Liver (tissue), 10 donors: ENCODE measurements around the gene ZNF143. TPM values are rescaled to one million over a fixed set of nuclear protein-coding genes. Genes with fewer than 3 reads are reported as not detected.

Experiments
- DNase-seq: peaks from one replicate; pipeline ENCODE4 v3.0.0-alpha.2; 2017; ENCODE audit warnings: low spot score
- H3K27ac ChIP-seq, 2 donors: one replicate each; pipeline ENCODE4 v1.7.0; 2013; ENCODE audit warnings: inconsistent platforms in 2 of 2, low read length in 2 of 2, control low read depth in 1 of 2, low read depth in 1 of 2, mild to moderate bottlenecking in 1 of 2
- H3K27me3 ChIP-seq, 4 donors: one replicate each; pipeline versions ENCODE4 v1.6.1 to v1.7.0; 2013; ENCODE audit warnings: low read length in 3 of 4, inconsistent platforms in 1 of 4, mild to moderate bottlenecking in 1 of 4, moderate library complexity in 1 of 4; ENCODE audit not compliant: control insufficient read depth in 4 of 4, insufficient read depth in 4 of 4
- H3K36me3 ChIP-seq, 4 donors: one replicate each; pipeline versions ENCODE4 v1.6.1 to v1.7.0; 2013; ENCODE audit warnings: low read length in 3 of 4, mild to moderate bottlenecking in 3 of 4, low read depth in 1 of 4, moderate library complexity in 1 of 4; ENCODE audit not compliant: control insufficient read depth in 4 of 4, insufficient read depth in 3 of 4
- H3K4me1 ChIP-seq, 4 donors: one replicate each; pipeline versions ENCODE4 v1.6.1 to v1.7.0; 2013; ENCODE audit warnings: low read length in 3 of 4, mild to moderate bottlenecking in 3 of 4, moderate library complexity in 1 of 4; ENCODE audit not compliant: control insufficient read depth in 4 of 4, insufficient read depth in 4 of 4
- H3K4me3 ChIP-seq, 3 donors: one replicate each; pipeline versions ENCODE4 v1.6.1 to v1.7.0; 2013; ENCODE audit warnings: low read length in 3 of 3, control low read depth in 1 of 3, low read depth in 1 of 3, mild to moderate bottlenecking in 1 of 3
- H3K9ac ChIP-seq, 2 donors: one replicate each; pipeline ENCODE4 v1.7.0; 2013; ENCODE audit warnings: low read length in 2 of 2, mild to moderate bottlenecking in 2 of 2, moderate library complexity in 2 of 2, control low read depth in 1 of 2, low read depth in 1 of 2
- H3K9me3 ChIP-seq, 4 donors: one replicate each; pipeline versions ENCODE4 v1.6.1 to v1.7.0; 2013; ENCODE audit warnings: low read length in 3 of 4; ENCODE audit not compliant: control insufficient read depth in 4 of 4
- EGR1 ChIP-seq, 2 donors: IDR thresholded peaks; 2 replicates each; pipeline ENCODE4 v1.6.1; 2016 to 2018; ENCODE audit warnings: antibody characterized with exemption in 2 of 2, low read depth in 2 of 2
- FOXA1 ChIP-seq: IDR thresholded peaks from 2 replicates; pipeline ENCODE4 v1.6.1; 2016; ENCODE audit warnings: antibody characterized with exemption
- GABPA ChIP-seq, 2 donors: IDR thresholded peaks in 1 of 2; conservative IDR thresholded peaks in 1 of 2; 2 replicates each; pipeline ENCODE4 v1.6.1; 2016; ENCODE audit warnings: antibody characterized with exemption in 2 of 2, mild to moderate bottlenecking in 1 of 2, moderate library complexity in 1 of 2
- HNF4G ChIP-seq: IDR thresholded peaks from 2 replicates; pipeline ENCODE4 v1.6.1; 2016; ENCODE audit warnings: antibody characterized with exemption
- REST ChIP-seq: IDR thresholded peaks from 2 replicates; pipeline ENCODE4 v1.6.1; 2016; ENCODE audit warnings: antibody characterized with exemption, mild to moderate bottlenecking
- RXRA ChIP-seq, 2 donors: IDR thresholded peaks; 2 replicates each; pipeline ENCODE4 v1.6.1; 2017 to 2018; ENCODE audit warnings: antibody characterized with exemption in 2 of 2, mild to moderate bottlenecking in 1 of 2
- TAF1 ChIP-seq: conservative IDR thresholded peaks from 2 replicates; pipeline ENCODE4 v1.6.1; 2016; ENCODE audit warnings: antibody characterized with exemption, mild to moderate bottlenecking
- YY1 ChIP-seq: IDR thresholded peaks from 2 replicates; pipeline ENCODE4 v1.6.1; 2016; ENCODE audit warnings: antibody characterized with exemption, mild to moderate bottlenecking
- ZBTB33 ChIP-seq: IDR thresholded peaks from 2 replicates; pipeline ENCODE4 v1.6.1; 2016; ENCODE audit warnings: antibody characterized with exemption
- WGBS: extraction: QIAGEN DNeasy Blood & Tissue Kit; methylation state at CpG from one replicate; pipeline ENCODE4 v1.1.7; 2013; 5-methylcytosine and 5-hydroxymethylcytosine counted together
- polyA plus RNA-seq, 2 donors: library from polyadenylated mRNA; stranded (reverse) in 1 of 2; unstranded in 1 of 2; fragments of 200-250 nt in 1 of 2; fragments of >200 nt in 1 of 2; fragmentation: Nextera tagmentation in 1 of 2; extraction: Ambion mirVana in 1 of 2; gene quantifications; one replicate each; pipeline versions ENCODE4 v1.2.1 to v1.2.3, GENCODE V29; 2013 to 2015
- small RNA-seq: library from RNA; depleted of rRNA; stranded (forward); fragments of <200 nt; gene quantifications from one replicate; pipeline ENCODE3, GENCODE V24; 2014
- total RNA-seq, 2 donors: library from RNA; depleted of rRNA; stranded (reverse); fragments of >200 nt; gene quantifications; one replicate each; pipeline ENCODE4 v1.2.3, GENCODE V29; 2014
- TF ChIP-seq, protein P1 (sequence below): fragments of 150-350 bp; IDR thresholded peaks from 2 replicates; pipeline ENCODE4 v1.5.1; 2017; ENCODE audit warnings: improper control_type of control experiment, low read depth, low read length; ENCODE audit not compliant: missing input control
- TF ChIP-seq, protein P2 (sequence below): IDR thresholded peaks from 2 replicates; pipeline ENCODE4 v1.6.1; 2016; ENCODE audit warnings: antibody characterized with exemption
- TF ChIP-seq, protein P3 (sequence below): IDR thresholded peaks from 2 replicates; pipeline ENCODE4 v1.6.1; 2016; ENCODE audit warnings: antibody characterized with exemption
- donor health status: healthy.
- donor health status: healthy.
- donor health status: healthy.
- donor health status: healthy.
- donor health status: healthy.

The ZNF143 gene
- total and polyA plus RNA-seq, 4 donors, result 4.3 to 20.4 (median 12.2) TPM

GRCh38 chr11:9576701-9577381 lies 116.0 kb downstream of the ZNF143 start:
- 82% methylated on average over 4 of the region's 4 CpGs for WGBS
- H3K4me1 ChIP-seq, result peaks cover 0 to 10% (median 1%) of the 10 kb centered on the region in 4 donors
- peak overlapping the region; percentile 8 to 13 for H3K27ac ChIP-seq

GRCh38 chr11:9577556-9577955 lies 116.7 kb downstream of the ZNF143 start:
- H3K27ac ChIP-seq, result no peak overlapping the region
- H3K27me3 ChIP-seq, result no peaks in the 10 kb centered on the region
- no peak for TF ChIP-seq HNF4G
- no peak for TF ChIP-seq ZBTB33
- no peak for TF ChIP-seq YY1
- TF ChIP-seq, protein P1, sequence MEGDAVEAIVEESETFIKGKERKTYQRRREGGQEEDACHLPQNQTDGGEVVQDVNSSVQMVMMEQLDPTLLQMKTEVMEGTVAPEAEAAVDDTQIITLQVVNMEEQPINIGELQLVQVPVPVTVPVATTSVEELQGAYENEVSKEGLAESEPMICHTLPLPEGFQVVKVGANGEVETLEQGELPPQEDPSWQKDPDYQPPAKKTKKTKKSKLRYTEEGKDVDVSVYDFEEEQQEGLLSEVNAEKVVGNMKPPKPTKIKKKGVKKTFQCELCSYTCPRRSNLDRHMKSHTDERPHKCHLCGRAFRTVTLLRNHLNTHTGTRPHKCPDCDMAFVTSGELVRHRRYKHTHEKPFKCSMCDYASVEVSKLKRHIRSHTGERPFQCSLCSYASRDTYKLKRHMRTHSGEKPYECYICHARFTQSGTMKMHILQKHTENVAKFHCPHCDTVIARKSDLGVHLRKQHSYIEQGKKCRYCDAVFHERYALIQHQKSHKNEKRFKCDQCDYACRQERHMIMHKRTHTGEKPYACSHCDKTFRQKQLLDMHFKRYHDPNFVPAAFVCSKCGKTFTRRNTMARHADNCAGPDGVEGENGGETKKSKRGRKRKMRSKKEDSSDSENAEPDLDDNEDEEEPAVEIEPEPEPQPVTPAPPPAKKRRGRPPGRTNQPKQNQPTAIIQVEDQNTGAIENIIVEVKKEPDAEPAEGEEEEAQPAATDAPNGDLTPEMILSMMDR, result no peak
- TF ChIP-seq GABPA (IDR thresholded peaks at IDR 0.05 in 1 of 2, conservative IDR thresholded peaks at IDR 0.05 in 1 of 2), result no peak
- no peak for TF ChIP-seq RXRA (IDR thresholded peaks at IDR 0.05)
- TF ChIP-seq, protein P2, sequence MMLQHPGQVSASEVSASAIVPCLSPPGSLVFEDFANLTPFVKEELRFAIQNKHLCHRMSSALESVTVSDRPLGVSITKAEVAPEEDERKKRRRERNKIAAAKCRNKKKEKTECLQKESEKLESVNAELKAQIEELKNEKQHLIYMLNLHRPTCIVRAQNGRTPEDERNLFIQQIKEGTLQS, result no peak
- TF ChIP-seq, protein P3, sequence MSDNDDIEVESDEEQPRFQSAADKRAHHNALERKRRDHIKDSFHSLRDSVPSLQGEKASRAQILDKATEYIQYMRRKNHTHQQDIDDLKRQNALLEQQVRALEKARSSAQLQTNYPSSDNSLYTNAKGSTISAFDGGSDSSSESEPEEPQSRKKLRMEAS, result no peak
- H3K4me1 ChIP-seq, result peaks cover 0 to 4% (median 1%) of the 10 kb centered on the region in 4 donors
- H3K9ac ChIP-seq, result no peak overlapping the region
- 79% methylated on average over 7 of the region's 7 CpGs for WGBS
- DNase-seq, result no peak
- no peaks in the 10 kb centered on the region for H3K9me3 ChIP-seq
- no peak overlapping the region for H3K4me3 ChIP-seq
- H3K36me3 ChIP-seq, result peaks cover 0 to 26% (median 7%) of the 10 kb centered on the region in 4 donors

More at GRCh38 chr11:9576701-9577381, 116.0 kb downstream of the ZNF143 start:
- no peak overlapping the region for H3K4me3 ChIP-seq
- H3K9me3 ChIP-seq, result no peaks in the 10 kb centered on the region
- no peak for DNase-seq
- TF ChIP-seq FOXA1 (no peak), REST (no peak), EGR1 (IDR thresholded peaks at IDR 0.05; ENCODE audit: low read depth in 2 of 2) (no peak), TAF1 (no peak)
- peaks cover 0 to 19% (median 2%) of the 10 kb centered on the region in 4 donors for H3K36me3 ChIP-seq
- H3K9ac ChIP-seq, result no peak overlapping the region
- no peaks in the 10 kb centered on the region for H3K27me3 ChIP-seq

Small RNAs within 50 kb of the gene (small RNA-seq; reads per million reads assigned to genes)
- gene RF01210, result not detected
- 61.2 reads per million, percentile 97 among the genes with 10 or more reads in this experiment for gene SNORA23

Other genes with a start within 250 kb of the ZNF143 start
- 10 to 100 TPM; 23.9 to 45.8 TPM for gene DENND5A, start 195.7 kb upstream of the ZNF143 start, total RNA-seq
- gene DENND5A, start 195.7 kb upstream of the ZNF143 start, polyA plus RNA-seq, result 10 to 100 TPM in 1 of 2 donors, 1 to 10 TPM in 1; 7.9 to 12.5 TPM
- gene TMEM41B, start 146.4 kb upstream of the ZNF143 start, total RNA-seq, result 10 to 100 TPM; 31.3 to 52.0 TPM
- gene TMEM41B, start 146.4 kb upstream of the ZNF143 start, polyA plus RNA-seq, result 10 to 100 TPM; 11.8 to 15.3 TPM
- gene IPO7, start 76.4 kb upstream of the ZNF143 start, total RNA-seq, result 10 to 100 TPM; 43.5 to 47.1 TPM
- 10 to 100 TPM in 1 of 2 donors, 1 to 10 TPM in 1; 6.4 to 21.0 TPM for gene IPO7, start 76.4 kb upstream of the ZNF143 start, polyA plus RNA-seq
- 10 to 100 TPM in 1 of 2 donors, 1 to 10 TPM in 1; 8.9 to 39.6 TPM for gene WEE1, start 112.7 kb downstream of the ZNF143 start, total RNA-seq
- gene WEE1, start 112.7 kb downstream of the ZNF143 start, polyA plus RNA-seq, result 1 to 10 TPM; 3.5 to 5.3 TPM
- 1 to 10 TPM; 7.3 to 8.4 TPM for gene SWAP70, start 203.1 kb downstream of the ZNF143 start, total RNA-seq
- gene SWAP70, start 203.1 kb downstream of the ZNF143 start, polyA plus RNA-seq, result 1 to 10 TPM; 4.0 to 4.3 TPM